ENCODE results near the gene MPDU1.

MPDU1 gene

DNA sequence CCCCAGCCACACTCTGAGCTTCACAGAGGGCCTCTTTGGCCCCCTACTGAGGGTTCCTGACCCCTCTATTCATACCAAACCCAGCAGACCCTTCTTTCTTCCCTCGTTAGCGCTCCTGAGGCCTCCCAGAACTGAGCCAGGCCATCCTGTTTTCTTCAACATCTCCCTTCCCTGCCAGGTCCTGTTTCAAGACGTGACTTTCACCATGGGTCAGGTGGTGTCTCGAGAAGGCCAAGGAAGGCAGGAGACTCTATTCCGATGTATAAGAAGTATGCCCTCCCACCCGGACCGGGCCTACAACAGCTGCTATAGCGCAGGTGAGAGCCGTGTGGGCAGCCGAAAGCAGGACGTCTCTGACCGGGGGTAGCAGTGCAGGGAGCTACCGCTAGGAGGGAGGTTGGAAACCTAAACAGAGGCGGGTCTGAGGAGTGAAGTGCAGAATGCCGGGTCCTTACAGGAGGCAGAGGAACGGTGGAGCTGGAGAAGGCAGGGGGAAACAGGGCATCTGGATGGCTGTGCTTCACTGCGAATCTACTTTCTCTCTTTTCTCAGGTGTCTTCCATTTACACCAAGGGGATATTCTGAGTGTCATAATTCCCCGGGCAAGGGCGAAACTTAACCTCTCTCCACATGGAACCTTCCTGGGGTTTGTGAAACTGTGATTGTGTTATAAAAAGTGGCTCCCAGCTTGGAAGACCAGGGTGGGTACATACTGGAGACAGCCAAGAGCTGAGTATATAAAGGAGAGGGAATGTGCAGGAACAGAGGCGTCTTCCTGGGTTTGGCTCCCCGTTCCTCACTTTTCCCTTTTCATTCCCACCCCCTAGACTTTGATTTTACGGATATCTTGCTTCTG, 23.3 kb upstream of the MPDU1 start:
- DNase-seq (ENCODE audit: low read depth) = no peak

DNA sequence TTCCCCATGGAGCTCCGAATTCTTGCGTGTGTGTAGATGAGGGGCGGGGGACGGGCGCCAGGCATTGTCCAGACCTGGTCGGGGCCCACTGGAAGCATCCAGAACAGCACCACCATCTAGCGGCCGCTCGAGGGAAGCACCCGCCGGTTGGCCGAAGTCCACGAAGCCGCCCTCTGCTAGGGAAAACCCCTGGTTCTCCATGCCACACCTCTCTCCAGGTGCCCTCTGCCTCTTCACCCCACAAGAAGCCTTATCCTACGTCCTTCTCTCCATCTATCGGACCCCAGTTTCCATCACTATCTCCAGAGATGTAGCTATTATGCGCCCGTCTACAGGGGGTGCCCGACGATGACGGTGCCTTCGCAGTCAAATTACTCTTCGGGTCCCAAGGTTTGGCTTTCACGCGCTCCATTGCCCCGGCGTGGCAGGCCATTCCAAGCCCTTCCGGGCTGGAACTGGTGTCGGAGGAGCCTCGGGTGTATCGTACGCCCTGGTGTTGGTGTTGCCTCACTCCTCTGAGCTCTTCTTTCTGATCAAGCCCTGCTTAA, 22.6 kb upstream of the MPDU1 start:
- DNase-seq (ENCODE audit: low read depth) = peak; percentile 65

DNA sequence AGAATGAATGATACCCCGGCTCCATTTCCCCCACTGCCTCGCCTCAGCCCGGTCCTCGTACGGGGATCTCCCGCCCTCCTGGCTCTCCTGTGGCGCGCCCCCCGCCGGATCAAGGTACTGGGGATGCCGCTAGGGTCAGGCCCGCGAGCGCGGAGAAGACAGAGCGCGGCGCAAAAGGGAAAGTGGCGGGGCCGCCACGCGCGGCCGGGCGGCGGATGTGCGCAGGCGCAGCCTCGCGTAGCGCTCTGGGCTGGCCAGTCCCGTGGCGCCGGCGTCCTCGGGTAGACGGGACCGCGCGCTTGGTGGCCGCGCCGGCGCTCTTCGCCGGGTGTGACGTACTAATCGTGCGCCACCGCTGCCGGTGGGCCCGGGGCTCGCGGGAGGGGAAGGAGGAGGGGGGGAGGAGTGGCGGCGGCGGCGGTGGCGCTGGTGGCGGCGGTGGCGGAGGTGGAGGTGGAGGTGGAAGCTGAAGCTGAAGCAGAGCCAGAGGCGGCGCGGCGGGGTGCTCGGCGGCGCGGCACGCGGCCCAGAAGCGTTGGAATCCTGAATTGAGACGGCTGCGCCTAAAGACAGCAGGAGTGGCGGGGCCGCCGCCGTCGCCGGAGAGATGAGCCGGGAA, 22.0 kb upstream of the MPDU1 start, which contains the start of gene SENP3:
SENP3 (plus strand) TSS at position 331 of the 619 bp plus-strand sequence. CDS start 1,158 bp downstream, outside the sequence.
- peak; percentile 88 for DNase-seq (ENCODE audit: low read depth)

DNA sequence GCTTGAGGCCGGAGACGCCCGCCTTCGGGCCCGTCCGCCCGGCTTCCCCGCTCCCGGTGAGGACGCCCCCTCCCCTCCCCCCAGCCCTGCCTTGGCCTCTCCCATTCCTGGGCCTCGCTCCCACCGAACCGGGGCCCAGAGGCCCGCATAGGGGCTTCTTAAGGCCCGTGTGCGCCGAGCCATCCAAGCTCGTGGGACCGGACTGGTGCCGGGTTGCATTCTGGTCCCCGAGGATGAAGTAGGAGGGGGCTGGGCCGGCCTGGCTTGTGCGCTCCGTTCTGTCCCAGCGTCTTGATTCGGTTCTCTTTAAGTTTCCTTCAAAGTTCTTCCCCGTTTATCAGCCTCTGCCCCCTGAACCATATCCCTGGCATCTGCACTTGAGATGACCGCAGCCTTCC, 21.4 kb upstream of the MPDU1 start:
- no peak for DNase-seq (ENCODE audit: low read depth)

DNA sequence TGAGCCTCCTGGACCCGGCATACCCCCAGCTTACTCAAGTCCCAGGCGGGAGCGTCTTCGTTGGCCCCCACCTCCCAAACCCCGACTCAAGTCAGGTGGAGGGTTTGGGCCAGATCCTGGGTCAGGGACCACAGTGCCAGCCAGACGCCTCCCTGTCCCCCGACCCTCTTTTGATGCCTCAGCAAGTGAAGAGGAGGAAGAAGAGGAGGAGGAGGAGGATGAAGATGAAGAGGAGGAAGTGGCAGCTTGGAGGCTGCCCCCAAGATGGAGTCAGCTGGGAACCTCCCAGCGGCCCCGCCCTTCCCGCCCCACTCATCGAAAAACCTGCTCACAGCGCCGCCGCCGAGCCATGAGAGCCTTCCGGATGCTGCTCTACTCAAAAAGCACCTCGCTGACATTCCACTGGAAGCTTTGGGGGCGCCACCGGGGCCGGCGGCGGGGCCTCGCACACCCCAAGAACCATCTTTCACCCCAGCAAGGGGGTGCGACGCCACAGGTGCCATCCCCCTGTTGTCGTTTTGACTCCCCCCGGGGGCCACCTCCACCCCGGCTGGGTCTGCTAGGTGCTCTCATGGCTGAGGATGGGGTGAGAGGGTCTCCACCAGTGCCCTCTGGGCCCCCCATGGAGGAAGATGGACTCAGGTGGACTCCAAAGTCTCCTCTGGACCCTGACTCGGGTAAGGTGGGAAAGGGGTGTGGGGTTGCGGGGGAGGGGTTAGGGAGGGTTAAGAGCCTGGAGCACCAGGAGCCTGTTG, 20.4 kb upstream of the MPDU1 start:
- DNase-seq (ENCODE audit: low read depth) = no peak

DNA sequence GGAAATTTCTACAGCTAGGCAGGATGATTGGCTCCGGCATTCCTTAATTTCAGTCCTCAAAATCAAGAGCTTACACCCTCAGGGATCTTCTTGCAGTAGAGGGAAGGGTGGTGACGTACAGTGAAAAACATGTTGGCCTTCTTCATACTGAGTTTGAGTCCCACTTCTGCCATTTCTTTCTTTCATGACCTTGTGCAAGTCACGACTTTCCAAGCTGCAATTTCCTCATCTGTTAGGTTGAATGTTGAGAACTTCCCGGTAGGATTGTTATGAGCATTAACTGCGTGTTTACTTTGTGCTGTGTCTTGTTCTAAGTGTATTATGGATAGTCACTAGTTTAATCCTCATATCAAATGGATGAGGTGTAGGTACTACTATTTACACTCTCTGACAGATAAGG, 14.1 kb upstream of the MPDU1 start:
- DNase-seq (ENCODE audit: low read depth) = no peak

DNA sequence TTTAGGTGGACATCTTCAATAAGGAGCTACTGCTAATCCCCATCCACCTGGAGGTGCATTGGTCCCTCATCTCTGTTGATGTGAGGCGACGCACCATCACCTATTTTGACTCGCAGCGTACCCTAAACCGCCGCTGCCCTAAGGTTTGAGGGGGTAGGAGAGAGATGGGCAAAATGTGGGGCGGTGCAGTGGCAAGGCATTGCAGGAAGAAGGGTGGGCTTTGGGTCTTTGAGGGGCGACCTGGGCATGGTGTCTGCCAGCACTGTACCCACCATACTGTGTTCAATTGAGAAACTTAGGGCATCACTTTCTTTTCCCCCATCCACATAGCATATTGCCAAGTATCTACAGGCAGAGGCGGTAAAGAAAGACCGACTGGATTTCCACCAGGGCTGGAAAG, 13.3 kb upstream of the MPDU1 start:
- DNase-seq (ENCODE audit: low read depth) = no peak

DNA sequence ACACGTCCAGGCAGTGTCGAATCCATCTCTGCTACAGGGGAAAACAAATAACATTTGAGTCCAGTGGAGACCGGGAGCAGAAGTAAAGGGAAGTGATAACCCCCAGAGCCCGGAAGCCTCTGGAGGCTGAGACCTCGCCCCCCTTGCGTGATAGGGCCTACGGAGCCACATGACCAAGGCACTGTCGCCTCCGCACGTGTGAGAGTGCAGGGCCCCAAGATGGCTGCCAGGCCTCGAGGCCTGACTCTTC, 11.4 kb upstream of the MPDU1 start:
- no peak for DNase-seq (ENCODE audit: low read depth)

DNA sequence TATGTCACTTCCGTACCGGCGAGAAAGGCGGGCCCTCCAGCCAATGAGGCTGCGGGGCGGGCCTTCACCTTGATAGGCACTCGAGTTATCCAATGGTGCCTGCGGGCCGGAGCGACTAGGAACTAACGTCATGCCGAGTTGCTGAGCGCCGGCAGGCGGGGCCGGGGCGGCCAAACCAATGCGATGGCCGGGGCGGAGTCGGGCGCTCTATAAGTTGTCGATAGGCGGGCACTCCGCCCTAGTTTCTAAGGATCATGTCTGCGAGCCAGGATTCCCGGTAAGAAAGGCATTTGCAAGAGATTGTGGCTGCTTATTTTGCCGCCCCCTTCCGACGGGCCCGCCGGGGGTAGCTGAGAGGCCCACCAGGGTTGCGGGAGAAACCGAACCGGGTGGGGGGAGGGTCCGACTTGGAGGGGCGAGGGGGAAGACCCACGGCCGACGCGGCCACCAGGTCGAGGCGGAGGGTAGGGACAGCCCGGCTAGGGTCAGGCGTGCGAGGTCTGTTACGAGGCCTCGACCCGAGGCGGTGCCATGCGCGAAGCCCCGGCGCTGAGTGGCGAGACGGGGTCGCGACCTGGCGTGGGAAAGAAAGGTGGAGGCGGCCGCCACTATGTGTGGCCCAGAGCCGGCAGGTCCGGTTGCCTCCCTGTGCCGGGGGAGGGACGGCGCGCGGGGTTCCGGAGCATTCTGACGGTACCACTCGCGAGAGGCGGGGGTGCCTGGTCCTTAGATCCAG, 10.9 kb upstream of the MPDU1 start:
- DNase-seq (ENCODE audit: low read depth) = peak; percentile 100

DNA sequence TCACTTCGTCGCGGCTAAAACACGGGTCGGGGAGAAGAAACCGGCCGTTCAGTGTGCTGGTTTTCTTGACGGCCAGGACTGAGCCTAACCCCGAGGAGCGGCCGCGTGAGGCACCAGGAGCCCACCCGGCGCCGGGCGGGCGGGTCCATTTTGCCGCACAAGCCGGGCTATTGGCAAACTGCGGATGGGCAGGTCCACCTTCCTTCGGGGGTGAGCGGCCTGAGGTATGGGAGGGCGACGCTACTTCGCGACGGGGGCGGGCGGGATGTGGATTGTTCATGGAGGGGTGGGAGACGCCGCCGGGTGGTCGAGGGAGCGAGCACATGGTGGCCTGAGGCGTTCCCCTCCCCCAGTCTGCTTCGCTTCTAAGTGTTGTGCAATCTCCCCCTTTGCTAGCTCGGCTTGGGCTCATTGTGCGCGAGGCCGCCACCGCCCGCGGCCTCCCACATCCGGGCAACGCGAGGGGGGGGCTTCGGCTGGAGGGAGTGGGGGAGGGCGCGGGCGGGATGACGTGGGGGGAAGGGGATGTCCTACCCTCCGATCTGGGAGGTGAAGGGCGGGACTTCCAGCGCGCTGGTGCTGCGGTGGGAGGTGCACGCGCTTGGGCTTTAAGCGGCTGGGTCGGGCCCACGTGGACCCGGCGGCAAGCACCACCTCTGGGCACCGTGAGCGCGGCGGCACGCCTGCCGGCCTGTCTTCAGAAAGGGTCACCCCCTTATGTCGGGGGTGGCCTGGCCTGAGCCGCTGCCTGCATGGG, 10.2 kb upstream of the MPDU1 start:
- peak; percentile 87 for DNase-seq (ENCODE audit: low read depth)

DNA sequence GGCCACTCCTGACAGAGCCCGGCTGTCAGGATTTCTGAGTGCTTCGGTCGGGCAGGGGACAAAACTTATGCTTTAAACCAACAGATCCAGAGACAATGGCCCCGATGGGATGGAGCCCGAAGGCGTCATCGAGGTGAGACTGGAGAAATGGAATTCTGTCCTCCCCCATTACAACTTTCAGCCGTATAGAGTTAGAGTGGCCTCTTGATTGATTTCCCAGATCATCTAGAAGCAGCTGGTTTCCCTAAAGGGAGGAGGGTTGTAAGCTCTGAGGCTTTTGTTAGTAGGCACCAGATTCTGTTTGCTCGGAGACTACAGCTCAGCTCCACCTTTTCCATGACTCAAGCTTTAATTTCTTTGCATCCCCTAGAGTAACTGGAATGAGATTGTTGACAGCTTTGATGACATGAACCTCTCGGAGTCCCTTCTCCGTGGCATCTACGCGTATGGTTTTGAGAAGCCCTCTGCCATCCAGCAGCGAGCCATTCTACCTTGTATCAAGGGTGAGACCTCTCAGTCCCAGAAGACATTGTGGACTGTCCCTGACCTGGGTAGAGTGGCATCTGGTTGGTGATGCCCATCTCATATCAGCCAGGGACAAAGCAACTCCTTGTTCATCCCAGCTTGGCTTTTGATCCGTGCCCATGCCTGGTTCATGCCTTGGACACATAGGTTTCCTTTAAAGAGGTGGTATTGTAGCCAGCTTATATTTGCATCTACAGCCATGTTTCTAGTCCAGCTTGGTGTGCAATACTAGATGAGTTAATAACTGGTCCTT, 9.3 kb upstream of the MPDU1 start:
- no peak for DNase-seq (ENCODE audit: low read depth)

DNA sequence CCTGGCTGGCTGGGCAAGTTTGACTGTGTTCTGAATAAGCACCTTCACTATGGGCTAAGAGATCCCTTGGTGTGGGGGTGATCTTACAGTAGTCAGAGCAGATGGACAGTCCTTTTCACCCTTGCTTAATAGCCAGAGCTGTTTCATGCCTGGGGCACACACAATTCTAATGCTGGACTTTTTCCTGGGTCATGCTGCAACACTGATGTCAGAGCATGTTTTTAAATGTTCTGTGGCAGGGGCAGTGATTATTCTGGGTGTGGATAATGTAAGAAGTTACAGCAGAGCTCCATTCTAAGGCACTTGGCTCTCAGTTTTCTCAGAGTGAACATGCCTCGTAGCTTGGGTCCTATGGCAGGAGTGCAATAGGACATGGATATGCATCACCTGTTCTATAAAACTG, 8.2 kb upstream of the MPDU1 start:
- no peak for DNase-seq (ENCODE audit: low read depth)

DNA sequence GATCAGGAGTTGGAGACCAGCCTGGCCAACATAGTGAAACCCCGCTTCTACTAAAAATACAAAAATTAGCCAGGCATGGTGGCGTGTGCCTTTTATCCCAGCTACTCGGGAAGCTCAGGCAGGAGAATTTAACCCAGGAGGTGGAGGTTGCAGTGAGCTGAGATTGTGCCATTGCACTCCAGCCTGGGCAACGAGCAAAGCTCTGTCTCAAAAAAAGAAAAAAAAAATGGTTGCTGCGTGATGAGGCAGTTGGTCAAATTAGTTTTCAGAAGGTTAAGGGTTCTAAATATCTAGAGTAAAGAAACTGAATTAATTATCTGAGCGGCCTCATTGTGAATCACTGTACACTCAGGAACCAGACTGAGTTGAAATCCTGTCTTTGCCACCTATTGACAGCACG, 7.7 kb upstream of the MPDU1 start:
- DNase-seq (ENCODE audit: low read depth) = no peak

DNA sequence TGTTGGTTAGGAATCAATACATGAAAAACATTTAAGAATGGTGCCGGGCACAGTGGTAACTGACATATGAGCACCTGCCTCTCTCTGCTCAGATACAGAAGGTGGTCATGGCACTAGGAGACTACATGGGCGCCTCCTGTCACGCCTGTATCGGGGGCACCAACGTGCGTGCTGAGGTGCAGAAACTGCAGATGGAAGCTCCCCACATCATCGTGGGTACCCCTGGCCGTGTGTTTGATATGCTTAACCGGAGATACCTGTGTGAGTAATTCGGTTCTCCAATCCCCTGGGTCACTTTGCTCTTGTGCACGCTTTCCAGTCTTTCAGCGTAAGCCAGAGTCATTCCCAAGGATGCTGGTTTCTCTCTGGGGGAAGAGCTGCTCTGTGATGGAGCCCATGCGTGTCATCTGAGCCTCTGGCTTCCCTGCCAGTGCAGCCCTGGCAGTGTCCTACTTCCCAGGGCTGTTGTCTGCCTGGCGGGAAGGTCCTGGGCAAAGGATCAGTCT, 7.2 kb upstream of the MPDU1 start:
- DNase-seq (ENCODE audit: low read depth) = no peak

DNA sequence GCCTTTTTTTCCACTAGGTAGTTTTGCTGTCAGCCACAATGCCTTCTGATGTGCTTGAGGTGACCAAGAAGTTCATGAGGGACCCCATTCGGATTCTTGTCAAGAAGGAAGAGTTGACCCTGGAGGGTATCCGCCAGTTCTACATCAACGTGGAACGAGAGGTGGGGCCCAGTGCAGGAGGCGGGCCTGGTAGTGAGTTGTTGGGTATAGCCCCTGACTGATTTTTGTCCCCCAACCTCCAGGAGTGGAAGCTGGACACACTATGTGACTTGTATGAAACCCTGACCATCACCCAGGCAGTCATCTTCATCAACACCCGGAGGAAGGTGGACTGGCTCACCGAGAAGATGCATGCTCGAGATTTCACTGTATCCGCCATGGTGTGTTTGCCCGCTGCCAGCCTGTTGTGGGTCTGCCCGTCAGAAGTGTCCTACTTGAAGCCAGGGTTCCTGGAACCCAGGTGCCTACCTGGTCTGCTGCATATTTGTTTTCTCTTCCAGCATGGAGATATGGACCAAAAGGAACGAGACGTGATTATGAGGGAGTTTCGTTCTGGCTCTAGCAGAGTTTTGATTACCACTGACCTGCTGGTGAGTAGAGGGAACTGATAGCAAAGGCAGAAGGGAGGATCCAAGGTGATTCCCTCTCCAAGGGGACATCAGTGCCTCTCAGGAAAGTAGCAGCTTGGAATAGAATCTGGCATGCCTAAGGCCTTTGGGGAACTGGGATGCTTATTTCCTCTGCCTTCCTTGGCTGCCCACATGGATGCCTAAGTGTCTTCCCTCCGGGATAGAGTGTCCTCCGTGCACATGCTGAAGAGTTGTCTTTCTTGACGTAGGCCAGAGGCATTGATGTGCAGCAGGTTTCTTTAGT, 6.1 kb upstream of the MPDU1 start:
- no peak for DNase-seq (ENCODE audit: low read depth)

DNA sequence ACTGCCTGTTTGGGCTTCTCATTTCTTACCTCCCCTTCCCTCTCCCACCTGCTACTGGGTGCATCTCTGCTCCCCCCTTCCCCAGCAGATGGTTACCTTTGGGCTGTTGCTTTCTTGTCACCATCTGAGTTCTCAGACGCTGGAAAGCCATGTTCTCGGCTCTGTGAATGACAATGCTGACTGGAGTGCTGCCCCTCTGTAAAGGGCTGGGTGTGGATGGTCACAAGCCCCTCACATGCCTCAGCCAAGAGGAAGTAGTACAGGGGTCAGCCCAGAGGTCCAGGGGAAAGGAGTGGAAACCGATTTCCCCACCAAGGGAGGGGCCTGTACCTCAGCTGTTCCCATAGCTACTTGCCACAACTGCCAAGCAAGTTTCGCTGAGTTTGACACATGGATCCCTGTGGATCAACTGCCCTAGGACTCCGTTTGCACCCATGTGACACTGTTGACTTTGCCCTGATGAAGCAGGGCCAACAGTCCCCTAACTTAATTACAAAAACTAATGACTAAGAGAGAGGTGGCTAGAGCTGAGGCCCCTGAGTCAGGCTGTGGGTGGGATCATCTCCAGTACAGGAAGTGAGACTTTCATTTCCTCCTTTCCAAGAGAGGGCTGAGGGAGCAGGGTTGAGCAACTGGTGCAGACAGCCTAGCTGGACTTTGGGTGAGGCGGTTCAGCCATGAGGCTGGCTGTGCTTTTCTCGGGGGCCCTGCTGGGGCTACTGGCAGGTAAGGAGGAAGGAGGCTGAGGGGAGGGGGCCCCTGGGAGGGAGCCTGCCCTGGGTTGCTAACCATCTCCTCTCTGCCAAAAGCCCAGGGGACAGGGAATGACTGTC, 4.4 kb upstream of the MPDU1 start, which contains the start of gene CD68:
CD68 (plus strand) TSS at position 638 of the 833 bp plus-strand sequence; CDS start at position 678, 40 bp downstream.
- no peak for DNase-seq (ENCODE audit: low read depth)

DNA sequence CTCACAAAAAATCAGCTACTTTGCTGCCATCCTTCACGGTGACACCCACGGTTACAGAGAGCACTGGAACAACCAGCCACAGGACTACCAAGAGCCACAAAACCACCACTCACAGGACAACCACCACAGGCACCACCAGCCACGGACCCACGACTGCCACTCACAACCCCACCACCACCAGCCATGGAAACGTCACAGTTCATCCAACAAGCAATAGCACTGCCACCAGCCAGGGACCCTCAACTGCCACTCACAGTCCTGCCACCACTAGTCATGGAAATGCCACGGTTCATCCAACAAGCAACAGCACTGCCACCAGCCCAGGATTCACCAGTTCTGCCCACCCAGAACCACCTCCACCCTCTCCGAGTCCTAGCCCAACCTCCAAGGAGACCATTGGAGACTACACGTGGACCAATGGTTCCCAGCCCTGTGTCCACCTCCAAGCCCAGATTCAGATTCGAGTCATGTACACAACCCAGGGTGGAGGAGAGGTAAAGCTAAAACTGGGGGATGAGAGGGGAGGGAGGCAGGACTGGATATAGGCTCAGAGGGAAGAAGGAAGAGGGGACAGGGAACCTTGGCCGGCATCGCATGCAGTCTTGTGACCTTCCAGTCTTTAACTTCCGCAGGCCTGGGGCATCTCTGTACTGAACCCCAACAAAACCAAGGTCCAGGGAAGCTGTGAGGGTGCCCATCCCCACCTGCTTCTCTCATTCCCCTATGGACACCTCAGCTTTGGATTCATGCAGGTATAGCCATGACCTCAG, 3.6 kb upstream of the MPDU1 start:
- no peak for DNase-seq (ENCODE audit: low read depth)
